Ammon's horn (tissue), 1 donor: ENCODE data around the gene COX19.

Experiments
- DNase-seq: peaks from one replicate; pipeline ENCODE4 v3.0.0-alpha.2; 2016; ENCODE audit warnings: low spot score

The COX19 gene

DNA sequence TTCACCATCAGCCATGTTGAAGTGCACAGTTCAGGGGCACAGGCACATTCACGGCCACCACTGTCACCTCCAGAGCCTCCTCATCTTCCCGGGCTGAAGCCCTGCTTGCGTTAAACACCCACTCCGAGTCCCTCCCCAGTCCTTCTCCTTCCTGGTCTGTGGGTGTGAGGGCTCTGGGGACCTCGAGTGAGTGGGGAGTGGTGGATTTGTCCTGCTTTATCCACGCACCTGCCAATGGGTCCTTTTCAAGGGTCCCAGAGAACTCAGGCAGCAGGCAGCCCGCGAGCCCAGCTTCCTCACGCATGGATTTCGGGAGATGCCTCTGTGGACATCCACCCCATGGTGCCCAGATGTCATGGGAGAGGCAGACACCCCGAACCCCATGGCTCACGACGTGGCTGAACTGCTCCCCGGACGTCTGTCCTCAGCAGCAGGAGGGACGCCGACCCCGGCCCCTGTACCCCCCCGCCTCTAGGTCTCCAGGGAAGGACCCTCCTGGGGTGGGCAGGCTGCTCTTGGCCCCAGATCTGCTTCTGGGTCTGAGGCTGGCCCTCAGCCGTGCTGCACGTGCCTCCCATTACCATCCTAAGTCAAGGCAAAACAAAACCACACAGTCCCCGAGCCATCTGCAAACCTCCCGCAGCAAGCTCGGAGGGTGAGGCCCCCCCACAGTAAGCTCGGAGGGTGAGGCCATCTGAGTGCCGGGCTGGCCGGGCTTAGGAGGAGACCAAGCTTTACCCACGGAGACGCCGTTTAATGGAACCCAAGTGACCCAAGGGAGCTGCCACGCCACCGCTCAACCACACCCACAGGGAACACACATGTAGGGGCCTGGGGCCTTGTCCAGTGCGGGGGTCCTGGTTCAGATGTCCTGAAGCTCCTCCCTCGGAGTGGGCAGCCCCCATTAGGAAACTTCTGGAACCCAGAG, 16.6 kb upstream of the COX19 start:
- DNase-seq = no peak

DNA sequence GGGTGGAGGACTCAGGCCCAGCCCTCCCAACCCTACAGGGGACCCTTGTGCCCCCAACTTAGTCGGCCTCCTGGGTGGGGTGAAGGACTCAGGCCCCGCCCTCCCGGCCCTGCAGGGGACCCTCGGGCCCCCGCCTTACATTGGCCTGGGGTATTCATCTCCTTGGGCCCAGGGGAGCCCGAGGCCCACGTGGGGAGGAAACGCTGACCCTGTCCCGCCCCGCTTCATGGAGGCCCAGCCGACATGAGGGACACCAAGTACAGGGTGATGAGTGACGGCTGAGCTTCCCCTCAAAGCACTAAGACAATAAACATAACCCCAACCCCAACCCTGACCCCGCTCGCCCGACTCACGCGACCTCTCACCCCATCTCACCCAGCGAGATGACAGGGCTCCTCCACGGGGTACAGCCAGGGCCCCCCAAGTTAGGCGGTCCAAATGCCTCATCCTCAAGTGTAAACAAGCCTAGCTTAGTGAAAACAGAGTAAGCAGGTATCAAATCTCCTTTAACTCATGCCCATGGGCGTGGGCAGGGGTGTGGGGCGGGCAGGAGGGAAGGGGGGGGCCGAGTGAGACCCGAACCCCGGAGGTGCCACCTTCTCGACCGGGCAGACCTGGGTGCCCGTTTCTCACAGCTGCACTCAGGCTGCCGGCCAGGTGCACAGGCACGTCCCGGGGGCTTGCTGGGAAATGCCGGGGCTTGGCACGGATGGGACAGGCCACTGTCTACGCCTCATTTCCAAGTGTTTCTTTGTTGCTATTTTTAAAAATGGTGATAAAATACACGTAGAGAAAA, 15.8 kb upstream of the COX19 start:
- DNase-seq = no peak

- no peak for DNase-seq
Observed at GRCh38 chr7:990352-990932, 15.1 kb upstream of the COX19 start.

GRCh38 chr7:988963-989529, 13.7 kb upstream of the COX19 start:
- no peak for DNase-seq

DNA sequence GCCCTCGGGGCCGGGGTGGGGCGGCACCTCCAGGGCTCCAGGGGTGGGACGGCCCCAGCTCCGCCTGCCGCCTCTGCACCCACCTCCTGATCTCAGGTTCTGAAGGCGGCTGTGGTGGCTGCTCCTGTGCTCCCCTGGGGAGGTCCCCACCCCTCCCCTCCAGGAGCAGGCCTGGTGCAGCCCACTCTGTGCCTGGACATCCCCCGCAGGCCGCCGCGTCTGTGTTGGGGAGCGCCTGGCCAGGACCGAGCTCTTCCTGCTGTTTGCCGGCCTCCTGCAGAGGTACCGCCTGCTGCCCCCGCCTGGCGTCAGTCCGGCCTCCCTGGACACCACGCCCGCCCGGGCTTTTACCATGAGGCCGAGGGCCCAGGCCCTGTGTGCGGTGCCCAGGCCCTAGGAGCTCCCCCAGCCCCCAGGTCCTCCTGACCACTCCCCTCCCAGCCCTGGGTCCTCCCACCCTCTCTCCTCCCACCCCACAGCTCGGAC, 13.1 kb upstream of the COX19 start:
- no peak for DNase-seq

DNA sequence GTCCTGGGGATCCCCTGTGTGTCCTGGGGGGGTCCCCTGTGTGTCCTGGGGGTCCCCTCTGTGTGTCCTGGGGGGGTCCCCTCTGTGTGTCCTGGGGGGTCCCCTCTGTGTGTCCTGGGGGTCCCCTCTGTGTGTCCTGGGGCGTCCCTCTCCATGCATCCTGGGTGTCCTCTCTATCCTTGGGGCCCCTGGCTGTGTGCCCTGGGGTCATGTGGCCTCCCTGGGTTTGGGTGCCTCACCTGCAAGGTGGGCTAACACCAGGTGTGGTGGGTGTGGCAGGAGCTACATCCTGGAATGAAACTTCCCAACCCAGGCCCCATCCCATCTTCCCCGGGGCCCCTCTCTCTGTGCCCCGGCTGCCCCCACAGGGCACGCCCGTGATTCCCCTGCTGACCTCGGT, 12.6 kb upstream of the COX19 start:
- DNase-seq = no peak

- no peak for DNase-seq
Observed at GRCh38 chr7:986766-987751, 11.7 kb upstream of the COX19 start.

GRCh38 chr7:985915-986741, 10.8 kb upstream of the COX19 start:
- no peak for DNase-seq

GRCh38 chr7:985127-985416, 9.7 kb upstream of the COX19 start:
- no peak for DNase-seq

DNA sequence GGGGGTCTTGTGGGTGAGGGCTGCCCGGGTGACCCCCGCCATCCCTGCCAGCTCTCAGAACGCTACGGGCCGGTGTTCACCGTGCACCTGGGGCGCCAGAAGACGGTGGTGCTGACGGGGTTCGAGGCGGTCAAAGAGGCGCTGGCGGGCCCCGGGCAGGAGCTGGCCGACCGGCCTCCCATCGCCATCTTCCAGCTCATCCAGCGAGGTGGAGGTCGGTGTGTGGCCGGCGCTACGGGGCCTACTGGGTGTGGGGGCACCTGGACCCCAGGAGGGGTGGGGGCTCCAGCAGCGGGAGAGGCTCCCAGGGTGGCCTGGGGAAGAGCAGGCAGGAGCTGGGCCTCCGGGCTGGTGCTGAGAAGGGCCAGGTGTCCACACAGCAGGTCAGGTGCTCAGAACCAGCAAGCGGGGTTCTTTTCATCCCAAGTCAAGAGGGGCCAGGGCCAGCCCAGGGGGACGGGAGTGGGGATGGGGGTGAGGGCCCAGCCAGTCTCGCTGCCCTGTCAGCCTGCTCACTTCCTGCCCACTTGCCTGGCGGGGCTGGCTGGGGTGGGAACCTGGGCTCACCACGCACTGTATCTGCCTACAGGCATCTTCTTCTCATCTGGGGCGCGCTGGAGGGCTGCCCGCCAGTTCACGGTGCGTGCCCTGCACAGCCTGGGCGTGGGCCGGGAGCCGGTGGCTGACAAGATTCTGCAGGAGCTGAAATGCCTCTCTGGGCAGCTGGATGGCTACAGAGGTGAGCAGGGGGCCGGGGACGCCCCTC, 9.2 kb upstream of the COX19 start:
- DNase-seq = no peak

DNA sequence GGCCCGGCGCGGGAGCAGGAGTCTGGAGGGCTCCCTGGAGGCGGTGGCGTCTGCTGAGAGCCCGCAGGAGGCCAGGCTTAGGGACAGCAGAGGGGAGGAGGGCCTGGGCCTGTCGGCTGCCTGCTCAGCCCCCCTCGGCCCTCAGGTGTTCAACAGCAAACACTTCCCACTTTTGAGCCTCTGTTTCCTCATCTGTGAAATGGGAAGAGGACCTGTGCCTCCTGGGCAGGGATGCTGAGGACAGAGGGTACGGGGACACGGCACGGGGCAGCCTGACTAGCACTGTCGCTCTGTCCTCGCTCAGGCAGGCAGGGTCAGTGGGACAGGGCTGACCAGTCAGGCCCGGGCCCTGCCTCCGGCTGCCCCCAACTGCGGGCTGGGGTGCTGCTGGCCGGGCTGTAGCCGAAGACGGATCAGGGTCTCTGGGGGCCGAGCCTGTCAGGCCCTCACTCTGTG, 8.3 kb upstream of the COX19 start:
- no peak for DNase-seq

DNA sequence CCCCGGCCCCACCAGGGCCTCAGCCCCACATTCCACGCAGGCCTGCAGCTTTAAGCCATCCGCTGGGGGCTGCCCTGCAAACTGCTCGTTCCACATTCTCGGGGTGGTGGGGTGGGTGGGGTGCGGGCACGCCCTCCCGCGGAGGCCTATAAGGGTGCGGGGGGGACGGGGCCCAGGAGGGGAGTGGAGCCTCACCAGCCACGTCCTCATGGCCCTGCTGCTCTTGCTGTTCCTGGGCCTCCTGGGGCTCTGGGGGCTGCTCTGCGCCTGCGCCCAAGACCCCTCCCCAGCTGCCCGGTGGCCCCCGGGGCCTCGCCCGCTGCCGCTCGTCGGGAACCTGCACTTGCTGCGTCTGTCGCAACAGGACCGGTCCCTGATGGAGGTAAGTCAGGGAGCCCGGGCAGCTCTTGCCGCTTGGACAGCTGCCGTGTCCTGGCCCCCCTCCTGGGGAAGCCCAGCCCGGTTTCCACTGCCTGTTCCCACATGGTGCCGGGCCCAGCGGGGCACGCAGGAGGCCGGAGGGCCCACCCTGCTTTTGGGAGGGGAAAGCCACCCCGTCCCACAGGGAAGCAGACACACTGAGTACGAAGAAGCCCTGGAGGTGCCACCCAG, 7.8 kb upstream of the COX19 start, which contains the start of gene CYP2W1:
Gene CYP2W1 (plus strand): TSS at position 178 of the 612 bp plus-strand sequence. CDS start 31 bp downstream, at position 209.
- no peak for DNase-seq

DNA sequence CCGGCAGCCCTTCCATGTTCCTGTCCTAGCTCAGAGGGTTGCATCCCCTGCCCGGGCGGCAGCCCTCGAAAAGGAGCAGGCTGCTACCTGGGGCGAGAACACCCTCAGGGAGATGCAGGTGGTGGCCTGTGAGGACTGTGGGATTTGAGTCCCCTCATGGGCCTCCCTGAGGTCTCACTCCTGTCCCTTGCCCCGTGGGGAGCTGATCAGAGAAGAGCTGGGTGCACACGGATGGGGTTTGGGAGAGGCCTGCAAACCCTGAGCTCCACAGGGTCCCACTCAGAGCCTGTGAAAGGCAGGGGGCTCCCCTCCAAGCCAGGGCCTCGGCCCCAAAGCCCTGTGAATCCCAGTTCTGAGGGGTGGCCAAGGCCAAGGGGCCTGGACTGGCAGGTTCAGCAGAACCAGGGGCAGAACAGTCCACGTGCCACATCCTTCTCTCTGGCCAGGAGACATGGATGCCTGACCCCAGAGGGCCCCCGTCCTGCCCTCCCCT, 7.2 kb upstream of the COX19 start:
- DNase-seq = no peak

- no peak for DNase-seq
Observed at GRCh38 chr7:981793-982510, 6.6 kb upstream of the COX19 start.

- DNase-seq = no peak
Observed at GRCh38 chr7:979886-980571, 4.7 kb upstream of the COX19 start.

DNA sequence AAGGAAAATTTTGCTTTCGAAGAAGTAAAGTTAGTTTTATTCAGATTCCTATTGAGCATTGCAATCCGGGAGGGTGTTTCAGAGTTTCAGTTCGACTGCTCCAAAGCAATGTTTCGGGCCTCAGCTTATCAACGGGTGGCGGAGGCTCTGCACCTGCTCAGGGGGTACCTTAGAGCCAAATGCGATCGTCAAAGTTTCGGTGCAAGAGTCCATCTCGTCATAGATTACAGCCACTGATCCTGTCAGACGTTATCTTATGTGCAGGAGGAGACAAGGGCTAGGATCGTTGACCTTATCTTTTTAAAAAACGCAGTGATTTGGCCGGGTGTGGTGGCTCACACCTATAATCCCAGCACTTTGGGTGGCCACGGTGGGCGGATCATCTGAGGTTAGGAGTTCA, 3.8 kb upstream of the COX19 start:
- DNase-seq = no peak

DNA sequence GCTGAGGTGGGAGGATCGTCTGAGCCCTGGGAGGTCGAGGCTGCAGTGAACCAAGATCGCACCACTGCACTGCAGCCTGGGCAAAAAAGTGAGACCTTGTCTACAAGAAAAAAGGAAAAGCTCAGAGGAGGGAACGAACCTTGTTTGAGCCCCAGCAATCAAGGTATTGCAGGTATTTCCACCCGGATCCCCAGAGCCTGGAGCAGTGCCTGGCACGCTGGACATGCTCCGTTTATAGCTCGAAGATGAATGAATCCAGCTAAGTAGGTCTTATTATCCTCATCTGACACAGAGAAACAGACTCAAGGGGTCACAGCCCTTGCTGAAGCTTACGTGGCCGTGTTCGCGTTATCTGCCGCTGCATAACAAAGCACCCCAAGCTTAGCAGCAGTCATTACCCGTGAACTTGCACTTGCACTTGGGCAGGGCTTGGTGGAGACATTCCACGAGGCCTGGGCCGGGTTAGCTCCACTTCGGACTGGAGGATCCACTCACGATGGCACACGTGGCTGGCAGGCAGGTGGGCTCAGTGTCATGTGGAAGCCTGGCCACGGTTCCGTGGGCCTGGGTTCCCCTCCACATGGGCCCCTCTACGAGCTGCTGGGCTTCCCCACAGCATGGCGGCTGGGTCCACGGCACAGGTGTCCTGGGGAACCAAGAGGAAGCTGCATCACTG, 3.2 kb upstream of the COX19 start:
- DNase-seq = no peak
